OCI-LY1 (cell line): Measurements from ENCODE around the gene MID1.

Source experiments
- H2AFZ ChIP-seq: fragments of 200-600 bp; sonication (generic), shearing (Covaris generic); 2 replicates; pipeline ENCODE4 v1.6.0; 2014; ENCODE audit warnings: antibody characterized with exemption, mild to moderate bottlenecking, low read length
- H3F3A ChIP-seq: fragments of 200-600 bp; sonication (generic), shearing (Covaris generic); 2 replicates; pipeline ENCODE4 v1.6.0; 2014; ENCODE audit warnings: mild to moderate bottlenecking, antibody characterized with exemption, low read length, moderate library complexity; ENCODE audit not compliant: insufficient read depth
- H3K27ac ChIP-seq: fragments of 200-600 bp; sonication (generic); 2 replicates; pipeline ENCODE4 v1.5.1; 2014; ENCODE audit warnings: low read length, mixed run types, mild to moderate bottlenecking, low read depth; ENCODE audit not compliant: poor library complexity, severe bottlenecking
- H3K27me3 ChIP-seq: fragments of 200-600 bp; sonication (generic); 2 replicates; pipeline ENCODE4 v1.6.0; 2014; ENCODE audit warnings: antibody characterized with exemption, mild to moderate bottlenecking, low read length, moderate library complexity; ENCODE audit not compliant: insufficient read depth
- H3K36me3 ChIP-seq: fragments of 200-600 bp; sonication (generic); 2 replicates; pipeline ENCODE4 v1.6.1; 2014; ENCODE audit warnings: mild to moderate bottlenecking, antibody characterized with exemption, low read length, moderate library complexity, mixed read lengths; ENCODE audit not compliant: insufficient read depth
- H3K4me1 ChIP-seq: fragments of 200-600 bp; sonication (generic); 2 replicates; pipeline ENCODE4 v1.5.1; 2014; ENCODE audit warnings: mild to moderate bottlenecking, low read length, moderate library complexity; ENCODE audit not compliant: insufficient read depth, severe bottlenecking
- H3K4me2 ChIP-seq: fragments of 200-600 bp; sonication (generic), shearing (Covaris generic); 2 replicates; pipeline ENCODE4 v1.6.1; 2014; ENCODE audit warnings: low read length
- H3K4me3 ChIP-seq: fragments of 200-600 bp; sonication (generic); 2 replicates; pipeline ENCODE4 v1.5.1; 2014; ENCODE audit warnings: low read length, low read depth, mild to moderate bottlenecking, mixed read lengths; ENCODE audit not compliant: poor library complexity, severe bottlenecking
- H3K79me2 ChIP-seq: fragments of 200-600 bp; shearing (Covaris generic); 2 replicates; pipeline ENCODE4 v1.6.1; 2016; ENCODE audit warnings: mixed run types, low read length, mixed read lengths; ENCODE audit not compliant: insufficient read depth
- H3K9ac ChIP-seq: fragments of 200-600 bp; sonication (generic), shearing (Covaris generic); 2 replicates; pipeline ENCODE4 v1.6.1; 2014; ENCODE audit warnings: mild to moderate bottlenecking, low read length, mixed read lengths
- H3K9me2 ChIP-seq: fragments of 200-600 bp; sonication (generic), shearing (Covaris generic); 2 replicates; pipeline ENCODE4 v1.6.1; 2014; ENCODE audit warnings: low read depth, mild to moderate bottlenecking, low read length, mixed read lengths
- H3K9me3 ChIP-seq: fragments of 200-600 bp; shearing (Covaris generic); 2 replicates; pipeline ENCODE4 v1.6.1; 2014; ENCODE audit warnings: low read length, mixed read lengths
- H4K20me1 ChIP-seq: fragments of 200-600 bp; sonication (generic), shearing (Covaris generic); 2 replicates; pipeline ENCODE4 v1.6.0; 2016; ENCODE audit warnings: mild to moderate bottlenecking, low read length; ENCODE audit not compliant: insufficient read depth
- CTCF ChIP-seq: fragments of 200-600 bp; sonication (generic), shearing (Covaris generic); IDR thresholded peaks from 2 replicates; pipeline ENCODE4 v1.5.1; 2017; ENCODE audit warnings: mild to moderate bottlenecking, antibody characterized with exemption, low read length, moderate library complexity, mixed read lengths
- EZH2 ChIP-seq: fragments of 200-600 bp; sonication (generic), shearing (Covaris generic); IDR thresholded peaks from 2 replicates; pipeline ENCODE4 v1.8.0; 2017; ENCODE audit warnings: borderline replicate concordance, mixed run types, mild to moderate bottlenecking, antibody characterized with exemption, low read length, moderate library complexity, mixed read lengths

The MID1 gene

GRCh38 chrX:10474913-10475568 lies 145.3 kb downstream of the MID1 start:
- no peak overlapping the region for H3K27ac ChIP-seq
- no peaks in the 10 kb centered on the region for H3K36me3 ChIP-seq
- no peaks in the 10 kb centered on the region for H3K9me3 ChIP-seq
- H3K4me1 ChIP-seq: no peaks in the 10 kb centered on the region
- H3F3A ChIP-seq: no peaks in the 10 kb centered on the region
- no peak for TF ChIP-seq CTCF
- no peak for TF ChIP-seq EZH2
- no peaks in the 10 kb centered on the region for H4K20me1 ChIP-seq
- H3K4me2 ChIP-seq: no peak overlapping the region
- no peaks in the 10 kb centered on the region for H3K9me2 ChIP-seq
- H3K79me2 ChIP-seq: no peaks in the 10 kb centered on the region
- no peaks in the 10 kb centered on the region for H3K27me3 ChIP-seq
- no peak overlapping the region for H2AFZ ChIP-seq
- no peak overlapping the region for H3K4me3 ChIP-seq
- H3K9ac ChIP-seq: no peak overlapping the region

- no peak overlapping the region for H3K27ac ChIP-seq
- H3K9me2 ChIP-seq: no peaks in the 10 kb centered on the region
- H3K4me2 ChIP-seq: no peak overlapping the region
- no peaks in the 10 kb centered on the region for H3F3A ChIP-seq
- H3K36me3 ChIP-seq: no peaks in the 10 kb centered on the region
- no peak overlapping the region for H2AFZ ChIP-seq
- H3K4me1 ChIP-seq: no peaks in the 10 kb centered on the region
- TF ChIP-seq CTCF (no peak), EZH2 (no peak)
- H3K9me3 ChIP-seq: no peaks in the 10 kb centered on the region
- no peaks in the 10 kb centered on the region for H4K20me1 ChIP-seq
- no peaks in the 10 kb centered on the region for H3K79me2 ChIP-seq
- no peak overlapping the region for H3K4me3 ChIP-seq
- H3K9ac ChIP-seq: no peak overlapping the region
- no peaks in the 10 kb centered on the region for H3K27me3 ChIP-seq
Observed at GRCh38 chrX:10474510-10474909, 145.9 kb downstream of the MID1 start.

GRCh38 chrX:10471418-10471817 lies 149.0 kb downstream of the MID1 start:
- Histone ChIP-seq H3K4me3 (no peak overlapping the region), H3K36me3 (no peaks in the 10 kb centered on the region), H3K9me2 (no peaks in the 10 kb centered on the region), H2AFZ (no peak overlapping the region), H3F3A (no peaks in the 10 kb centered on the region), H3K27me3 (no peaks in the 10 kb centered on the region), H3K4me1 (no peaks in the 10 kb centered on the region), H3K9ac (no peak overlapping the region), H4K20me1 (no peaks in the 10 kb centered on the region), H3K4me2 (no peak overlapping the region), H3K9me3 (no peaks in the 10 kb centered on the region), H3K79me2 (no peaks in the 10 kb centered on the region), H3K27ac (no peak overlapping the region)
- TF ChIP-seq EZH2: no peak
- TF ChIP-seq CTCF: no peak
